Activated CD8-positive, alpha-beta T cell treated with anti-CD3 and anti-CD28 coated beads, Interleukin-2, amount 10 ng/mL, durations not matched to agents 7 days and 5 days (primary cell): ENCODE measurements around the gene HDAC4. TPM values are rescaled to one million over a fixed set of nuclear protein-coding genes. Genes with fewer than 3 reads are reported as not detected.

Experiments used
- ATAC-seq: fragments of 150-1000 bp; cut with Tn5 transposase; one replicate; pipeline ENCODE4 v1.10.0; 2021; ENCODE audit warnings: moderate library complexity
- CTCF ChIA-PET: fragments of 350-600 bp; sonication (Branson Sonifier 250); formaldehyde crosslinking; loops from one replicate; lab custom pipeline; 2021; ENCODE audit warnings: antibody characterized with exemption; lab: Charles Lee
- POLR2A ChIA-PET: fragments of 350-600 bp; sonication (Branson Sonifier 250); formaldehyde crosslinking; loops from one replicate; lab custom pipeline; 2021; ENCODE audit warnings: antibody characterized with exemption; lab: Charles Lee
- DNase-seq: peaks from one replicate; pipeline ENCODE4 v3.0.0-alpha.2; 2020
- H3K27ac Mint-ChIP-seq: one replicate; pipeline ENCODE4 v1.8.0; 2021; ENCODE audit warnings: mild to moderate bottlenecking, mixed read lengths
- H3K27me3 Mint-ChIP-seq: one replicate; pipeline ENCODE4 v1.8.0; 2021; ENCODE audit warnings: low read depth, mixed read lengths
- H3K36me3 Mint-ChIP-seq: one replicate; pipeline ENCODE4 v1.8.0; 2021; ENCODE audit warnings: low read depth, mixed read lengths
- H3K4me1 Mint-ChIP-seq: one replicate; pipeline ENCODE4 v1.8.0; 2021; ENCODE audit warnings: low read depth, mixed read lengths
- H3K4me3 Mint-ChIP-seq: one replicate; pipeline ENCODE4 v1.8.0; 2021; ENCODE audit warnings: mild to moderate bottlenecking, mixed read lengths
- H3K9me3 Mint-ChIP-seq: one replicate; pipeline ENCODE4 v1.8.0; 2022; ENCODE audit warnings: mixed read lengths; ENCODE audit not compliant: insufficient read depth
- total RNA-seq, 2 experiments: library from RNA; stranded (reverse); gene quantifications; one replicate each; pipeline ENCODE4 v1.2.3, GENCODE V29; 2021

The HDAC4 gene
- total RNA-seq, 2 experiments from 2014 or later, result 50.7 to 58.8 TPM

- ChIA-PET POLR2A (no interaction called here), CTCF (interaction anchor here (0.6 to 1.0 kb wide), 3 partner anchors 9 to 120 kb away, joined by 3 read pairs; no protein-coding TSS in a partner anchor)
- peaks cover 7% of the 10 kb centered on the region for H3K36me3 Mint-ChIP-seq
- H3K4me1 Mint-ChIP-seq, result peaks cover 34% of the 10 kb centered on the region
- no peak overlapping the region for H3K27ac Mint-ChIP-seq
- H3K27me3 Mint-ChIP-seq, result no peaks in the 10 kb centered on the region
- no peak for ATAC-seq
- H3K4me3 Mint-ChIP-seq, result no peak overlapping the region
- DNase-seq, result no peak
- no peaks in the 10 kb centered on the region for H3K9me3 Mint-ChIP-seq
These were observed 192.2 kb downstream of the HDAC4 start for GRCh38 chr2:239208465-239209180.

GRCh38 chr2:239206851-239207250 is 194.0 kb downstream of the HDAC4 start:
- no peak overlapping the region for H3K4me3 Mint-ChIP-seq
- POLR2A ChIA-PET, result no interaction called here
- H3K27me3 Mint-ChIP-seq, result no peaks in the 10 kb centered on the region
- H3K27ac Mint-ChIP-seq, result peak overlapping the region; percentile 9
- ATAC-seq (no peak), DNase-seq (no peak)
- CTCF ChIA-PET, result no interaction called here
- no peaks in the 10 kb centered on the region for H3K9me3 Mint-ChIP-seq
- peaks cover 7% of the 10 kb centered on the region for H3K36me3 Mint-ChIP-seq
- peaks cover 25% of the 10 kb centered on the region for H3K4me1 Mint-ChIP-seq

- Mint-ChIP-seq H3K4me1 (peaks cover 17% of the 10 kb centered on the region), H3K4me3 (no peak overlapping the region), H3K27ac (no peak overlapping the region), H3K9me3 (no peaks in the 10 kb centered on the region), H3K36me3 (peaks cover 7% of the 10 kb centered on the region), H3K27me3 (no peaks in the 10 kb centered on the region)
- DNase-seq (no peak), ATAC-seq (no peak)
- CTCF ChIA-PET, result no interaction called here
- POLR2A ChIA-PET, result interaction anchor here (0.6 kb wide), 1 partner anchor 196 kb away, joined by 3 read pairs; no protein-coding TSS in a partner anchor
These were observed 194.8 kb downstream of the HDAC4 start for GRCh38 chr2:239206042-239206441.

- Mint-ChIP-seq H3K36me3 (peaks cover 7% of the 10 kb centered on the region), H3K27ac (peak overlapping the region; percentile 33), H3K27me3 (no peaks in the 10 kb centered on the region), H3K4me3 (no peak overlapping the region), H3K9me3 (no peaks in the 10 kb centered on the region), H3K4me1 (peaks cover 17% of the 10 kb centered on the region)
- DNase-seq (no peak), ATAC-seq (no peak)
- CTCF ChIA-PET, result no interaction called here
- POLR2A ChIA-PET, result no interaction called here
These were observed 195.8 kb downstream of the HDAC4 start for GRCh38 chr2:239204876-239205468.

- Mint-ChIP-seq H3K36me3 (peaks cover 7% of the 10 kb centered on the region), H3K4me3 (no peak overlapping the region), H3K27me3 (no peaks in the 10 kb centered on the region), H3K9me3 (no peaks in the 10 kb centered on the region), H3K27ac (no peak overlapping the region), H3K4me1 (peaks cover 17% of the 10 kb centered on the region)
- ChIA-PET CTCF (no interaction called here), POLR2A (no interaction called here)
- ATAC-seq (no peak), DNase-seq (no peak)
These were observed 196.5 kb downstream of the HDAC4 start for GRCh38 chr2:239204136-239204875.

GRCh38 chr2:239203443-239204135 is 197.2 kb downstream of the HDAC4 start:
- Mint-ChIP-seq H3K4me1 (peaks cover 17% of the 10 kb centered on the region), H3K27ac (no peak overlapping the region), H3K9me3 (no peaks in the 10 kb centered on the region), H3K27me3 (no peaks in the 10 kb centered on the region), H3K4me3 (no peak overlapping the region), H3K36me3 (peaks cover 7% of the 10 kb centered on the region)
- no peak for ATAC-seq
- no peak for DNase-seq
- POLR2A ChIA-PET, result no interaction called here
- CTCF ChIA-PET, result no interaction called here

- DNase-seq, result no peak
- H3K27ac Mint-ChIP-seq, result peak overlapping the region; percentile 68
- no peaks in the 10 kb centered on the region for H3K9me3 Mint-ChIP-seq
- no peaks in the 10 kb centered on the region for H3K27me3 Mint-ChIP-seq
- no peak overlapping the region for H3K4me3 Mint-ChIP-seq
- CTCF ChIA-PET, result no interaction called here
- H3K4me1 Mint-ChIP-seq, result peaks cover 17% of the 10 kb centered on the region
- POLR2A ChIA-PET, result no interaction called here
- no peak for ATAC-seq
- H3K36me3 Mint-ChIP-seq, result peaks cover 10% of the 10 kb centered on the region
These were observed 198.0 kb downstream of the HDAC4 start for GRCh38 chr2:239202836-239203235.

- Mint-ChIP-seq H3K4me1 (peaks cover 17% of the 10 kb centered on the region), H3K36me3 (peaks cover 12% of the 10 kb centered on the region), H3K27me3 (no peaks in the 10 kb centered on the region), H3K4me3 (no peak overlapping the region), H3K27ac (peak overlapping the region; percentile 68), H3K9me3 (no peaks in the 10 kb centered on the region)
- CTCF ChIA-PET, result no interaction called here
- POLR2A ChIA-PET, result no interaction called here
- ATAC-seq, result no peak
- no peak for DNase-seq
These were observed 198.5 kb downstream of the HDAC4 start for GRCh38 chr2:239202343-239202742.

- no peaks in the 10 kb centered on the region for H3K27me3 Mint-ChIP-seq
- no peak overlapping the region for H3K4me3 Mint-ChIP-seq
- no peak overlapping the region for H3K27ac Mint-ChIP-seq
- DNase-seq (no peak), ATAC-seq (no peak)
- H3K4me1 Mint-ChIP-seq, result peaks cover 17% of the 10 kb centered on the region
- H3K9me3 Mint-ChIP-seq, result no peaks in the 10 kb centered on the region
- ChIA-PET CTCF (no interaction called here), POLR2A (no interaction called here)
- peaks cover 16% of the 10 kb centered on the region for H3K36me3 Mint-ChIP-seq
These were observed 198.9 kb downstream of the HDAC4 start for GRCh38 chr2:239201884-239202283.

GRCh38 chr2:239201531-239201876 is 199.3 kb downstream of the HDAC4 start:
- POLR2A ChIA-PET, result no interaction called here
- Mint-ChIP-seq H3K27me3 (no peaks in the 10 kb centered on the region), H3K4me3 (no peak overlapping the region), H3K36me3 (peaks cover 16% of the 10 kb centered on the region), H3K4me1 (peaks cover 13% of the 10 kb centered on the region), H3K27ac (no peak overlapping the region), H3K9me3 (no peaks in the 10 kb centered on the region)
- DNase-seq (no peak), ATAC-seq (no peak)
- CTCF ChIA-PET, result no interaction called here

GRCh38 chr2:239200646-239201530 is 199.9 kb downstream of the HDAC4 start:
- ChIA-PET CTCF (no interaction called here), POLR2A (no interaction called here)
- Mint-ChIP-seq H3K36me3 (peaks cover 16% of the 10 kb centered on the region), H3K9me3 (no peaks in the 10 kb centered on the region), H3K27me3 (no peaks in the 10 kb centered on the region), H3K4me3 (no peak overlapping the region), H3K27ac (no peak overlapping the region), H3K4me1 (peaks cover 12% of the 10 kb centered on the region)
- ATAC-seq (no peak), DNase-seq (no peak)
